GM21737 (cell line): ENCODE results near the gene GALNT16.

Source experiments
- ATAC-seq: cut with Tn5 transposase; IDR thresholded peaks from one replicate; pipeline ENCODE4 v1.9.1; 2021; ENCODE audit warnings: mild to moderate bottlenecking, moderate library complexity; ENCODE audit not compliant: unreplicated experiment

The GALNT16 gene

DNA sequence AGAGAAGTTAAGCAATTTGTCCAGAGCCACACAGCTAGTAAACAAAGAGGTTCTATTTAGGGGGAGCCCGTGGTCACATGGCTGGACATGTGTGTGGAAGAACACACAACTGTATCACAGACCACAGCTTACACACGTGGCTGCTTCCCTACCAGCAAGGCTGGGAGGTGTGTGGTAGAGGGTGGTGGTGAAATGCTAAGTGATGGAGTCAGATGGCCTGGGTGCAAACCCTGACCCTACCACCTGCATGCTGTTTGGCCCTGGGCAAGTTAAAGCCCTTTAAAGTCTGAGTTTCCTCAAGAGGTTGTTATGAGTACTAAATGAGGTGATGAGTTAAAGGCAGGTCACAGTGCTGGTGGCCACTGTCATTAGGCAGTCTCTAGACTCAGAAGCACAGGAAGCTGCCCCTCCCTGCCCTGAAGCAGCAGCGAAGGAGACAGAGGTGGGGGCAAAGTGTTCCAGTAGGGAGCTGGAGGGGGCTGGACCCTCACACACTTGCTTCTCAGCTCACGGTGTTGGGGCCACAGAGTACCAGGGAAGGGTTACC is 73.9 kb downstream of the GALNT16 start:
- no peak for ATAC-seq

DNA sequence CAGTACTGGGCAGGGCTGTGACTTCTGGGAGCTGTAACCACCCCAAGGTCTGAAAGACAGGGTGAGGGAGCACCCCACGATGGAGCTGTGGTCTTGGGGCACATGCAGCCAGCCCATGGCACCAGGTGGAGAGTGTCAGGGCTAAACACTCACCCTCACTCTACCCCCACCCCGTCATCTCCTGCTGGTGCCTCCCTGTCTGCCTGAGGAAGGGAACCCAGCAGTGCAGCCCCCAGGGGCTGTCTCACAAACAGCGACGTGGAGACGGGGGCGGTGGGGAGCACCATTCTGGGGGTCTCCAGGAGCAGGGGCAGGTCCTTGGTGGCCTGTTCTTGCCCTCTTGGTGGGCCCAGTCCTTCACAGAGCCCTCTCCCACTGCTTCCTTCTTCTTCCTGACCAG is 74.6 kb downstream of the GALNT16 start:
- ATAC-seq = no peak

DNA sequence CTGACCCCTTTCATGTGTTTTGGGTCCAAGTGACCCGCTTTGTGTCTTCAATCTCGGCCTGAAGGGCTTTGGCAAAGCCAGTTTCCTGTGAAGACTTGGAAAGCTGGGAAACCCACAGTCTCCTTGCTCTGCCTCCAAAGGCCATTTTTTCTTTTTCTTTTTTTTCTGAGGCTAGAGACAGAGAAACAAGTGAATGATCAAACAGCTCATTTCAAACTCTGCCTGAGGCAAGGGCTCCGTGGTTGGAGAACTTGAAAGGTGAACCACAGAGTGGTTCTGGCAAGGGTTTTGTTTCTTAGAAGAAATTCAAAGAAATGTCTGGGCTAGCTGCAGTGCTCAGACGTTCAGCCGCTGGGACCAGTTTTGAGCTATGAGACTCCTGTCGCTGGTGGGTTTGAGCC is 75.4 kb downstream of the GALNT16 start:
- ATAC-seq = no peak

DNA sequence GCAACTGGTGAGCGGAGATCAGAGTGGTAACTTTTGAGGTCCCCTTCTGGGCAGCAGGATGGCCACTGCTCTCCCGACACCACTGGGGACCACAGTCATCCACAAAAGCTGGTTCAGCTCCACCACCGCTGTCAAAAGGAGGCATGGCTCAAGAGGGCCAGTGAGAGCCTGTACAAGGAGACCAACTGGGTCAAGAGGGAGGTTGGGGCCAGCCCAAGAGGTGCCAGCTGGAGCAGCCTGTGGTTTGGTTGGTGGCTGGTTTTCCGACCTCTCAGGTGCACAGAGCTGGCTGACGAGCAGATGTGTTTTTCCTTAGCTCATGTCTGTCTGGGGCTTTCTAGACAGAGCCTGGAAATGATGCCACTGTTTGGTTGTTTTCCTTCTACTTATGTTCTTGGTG is 78.0 kb downstream of the GALNT16 start:
- no peak for ATAC-seq

GRCh38 chr14:69339426-69339825 is 79.5 kb downstream of the GALNT16 start:
- no peak for ATAC-seq

DNA sequence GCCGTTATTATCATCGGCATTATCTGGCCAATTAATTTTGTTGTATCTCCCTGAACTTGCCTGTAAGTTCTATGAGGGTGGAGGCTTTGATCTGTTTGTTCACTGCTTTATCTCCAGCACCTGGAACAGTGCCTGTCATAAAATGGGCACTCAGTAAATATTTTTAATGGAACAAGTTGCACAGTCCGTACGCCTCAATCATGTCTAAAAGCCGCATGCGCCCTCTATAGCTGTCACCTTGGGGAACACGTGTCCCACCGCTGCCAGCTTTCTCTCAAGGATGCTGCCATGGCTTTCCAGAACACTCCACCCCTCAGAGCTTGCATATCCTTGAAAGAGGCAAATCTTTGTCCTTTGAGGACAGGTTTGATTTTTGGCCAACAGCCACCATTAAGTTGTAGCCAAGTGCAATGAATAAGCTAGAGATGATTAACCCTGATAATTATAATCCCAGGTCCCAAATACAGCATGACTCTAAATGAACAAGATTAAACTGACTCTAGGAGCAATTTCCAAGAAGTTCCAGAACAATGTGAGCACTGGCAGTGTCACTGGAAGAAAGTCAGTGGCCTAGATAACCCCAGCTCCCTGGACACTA is 83.1 kb downstream of the GALNT16 start:
- no peak for ATAC-seq

GRCh38 chr14:69344171-69344570 is 84.2 kb downstream of the GALNT16 start:
- ATAC-seq = no peak

GRCh38 chr14:69345402-69345801 is 85.4 kb downstream of the GALNT16 start:
- ATAC-seq = no peak

DNA sequence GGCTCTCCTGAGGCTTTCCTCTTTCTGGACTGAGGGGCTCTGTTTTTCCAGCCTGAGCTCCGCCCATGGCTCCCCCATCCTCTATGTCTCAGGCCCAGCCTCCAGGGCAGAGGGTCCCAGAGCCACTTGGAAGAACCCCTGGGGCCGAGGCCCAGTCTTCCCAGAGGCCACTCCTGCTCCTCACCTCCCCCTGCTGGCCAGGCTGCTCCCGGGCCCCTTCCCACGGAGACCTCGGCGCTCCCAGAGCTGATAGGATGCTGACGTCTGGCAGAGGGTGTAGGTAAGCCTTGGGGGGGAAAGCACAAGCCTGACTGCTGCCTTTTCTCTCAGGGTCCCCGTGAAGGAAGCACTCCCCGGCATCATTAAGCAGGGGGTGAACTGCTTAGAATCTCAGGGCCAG is 86.8 kb downstream of the GALNT16 start:
- no peak for ATAC-seq

GRCh38 chr14:69349091-69349777 is 89.3 kb downstream of the GALNT16 start:
- no peak for ATAC-seq

- no peak for ATAC-seq
Observed at GRCh38 chr14:69350892-69351291, 90.9 kb downstream of the GALNT16 start.

DNA sequence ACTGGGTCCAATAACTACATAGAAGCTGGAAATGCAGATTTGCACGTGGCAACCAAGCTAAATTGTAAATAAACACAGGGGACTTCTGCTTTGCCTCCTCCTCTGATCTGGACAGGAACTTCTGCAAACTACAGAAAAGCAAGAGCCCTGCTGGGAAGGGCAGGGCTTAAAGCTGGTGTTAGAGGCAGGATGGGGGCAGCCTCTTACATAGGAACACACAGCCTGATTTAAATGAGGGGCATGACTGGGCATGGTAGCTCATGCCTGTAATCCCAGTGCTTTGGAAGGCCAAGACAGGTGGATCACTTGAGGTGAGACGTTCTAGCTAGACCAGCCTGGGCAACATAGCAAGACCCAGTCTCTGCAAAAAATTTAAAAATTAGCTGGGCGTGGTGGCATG is 91.4 kb downstream of the GALNT16 start:
- no peak for ATAC-seq

GRCh38 chr14:69351911-69352310 is 92.0 kb downstream of the GALNT16 start:
- no peak for ATAC-seq

DNA sequence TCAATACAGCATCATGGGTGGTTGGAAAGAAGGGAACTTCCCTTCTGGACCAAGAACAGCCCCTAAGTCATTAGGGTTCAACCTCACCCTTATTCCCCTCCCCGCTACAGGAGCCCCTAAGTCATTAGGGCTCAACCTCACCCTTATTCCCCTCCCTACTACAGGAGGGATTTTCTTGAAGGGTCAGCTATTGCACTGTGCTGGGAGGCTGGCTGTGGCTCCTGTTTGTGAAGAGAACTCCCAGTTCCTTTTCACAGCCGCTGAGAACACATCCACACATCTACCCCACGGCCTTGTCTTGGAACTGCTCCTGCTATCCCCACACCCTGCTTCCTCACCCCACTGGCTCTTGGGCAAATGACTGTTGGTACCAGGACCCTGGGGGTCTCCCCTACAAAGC is 93.2 kb downstream of the GALNT16 start:
- ATAC-seq = no peak

- peak; percentile 79 for ATAC-seq
Observed at GRCh38 chr14:69354383-69355153, 94.6 kb downstream of the GALNT16 start.

DNA sequence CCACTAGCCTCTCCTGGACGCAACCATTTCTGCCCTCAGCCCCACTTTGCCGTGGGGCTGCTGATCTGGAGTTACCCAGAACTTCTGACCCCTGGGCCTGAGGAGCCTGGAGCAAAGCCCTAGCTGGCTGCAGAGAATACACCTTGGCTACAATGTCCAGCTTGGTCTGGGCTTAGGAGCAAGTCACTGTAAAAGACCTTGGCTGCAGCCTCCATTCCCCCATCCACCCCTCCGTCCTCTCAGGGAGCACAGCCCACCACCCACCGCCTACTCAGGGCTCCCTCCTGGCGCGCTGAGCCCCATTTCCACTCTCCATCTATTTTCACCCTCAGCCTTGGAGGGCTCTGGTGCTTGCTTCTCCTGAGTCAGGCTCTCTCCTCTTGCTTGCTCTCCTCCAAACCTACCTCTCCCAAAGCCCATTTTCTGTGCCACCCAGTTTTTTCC is 95.2 kb downstream of the GALNT16 start:
- no peak for ATAC-seq

DNA sequence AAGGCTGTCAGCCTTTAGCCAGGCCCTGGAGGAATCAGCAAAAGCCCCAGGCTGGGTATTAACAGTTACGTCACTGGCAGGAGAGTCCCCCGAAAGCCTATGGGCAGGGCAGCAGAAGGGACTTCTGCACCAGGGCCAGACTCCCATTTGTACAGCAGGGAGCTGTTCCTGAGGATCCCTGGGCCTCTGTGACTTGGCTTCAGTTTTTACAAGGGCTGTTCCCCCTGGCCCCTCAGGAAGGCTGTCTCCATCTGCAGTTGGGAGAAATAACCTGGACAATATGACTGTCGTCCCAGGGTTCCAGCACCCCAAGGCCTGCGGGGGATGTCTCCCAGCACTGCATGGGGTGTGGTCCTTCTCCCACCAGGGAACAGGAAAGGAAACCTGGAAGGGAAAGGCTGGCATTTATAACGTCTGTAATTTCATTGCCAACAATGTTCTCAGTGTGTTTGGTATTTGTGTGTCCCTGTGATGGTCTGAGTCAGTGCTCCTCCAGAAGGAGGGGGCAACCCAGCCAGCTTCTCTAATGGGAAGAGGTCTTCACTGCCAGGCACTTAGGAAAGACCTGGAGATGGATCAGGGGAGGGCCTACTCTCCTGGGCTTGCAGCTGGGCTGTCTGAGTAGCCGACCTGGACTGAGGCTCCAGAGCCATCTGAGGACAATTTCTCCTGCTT is 95.8 kb downstream of the GALNT16 start:
- no peak for ATAC-seq

GRCh38 chr14:69356903-69357543 is 97.1 kb downstream of the GALNT16 start:
- no peak for ATAC-seq

GRCh38 chr14:69357544-69358200 is 97.7 kb downstream of the GALNT16 start:
- no peak for ATAC-seq
